ENCODE results near the gene THOC5.

THOC5 gene

DNA sequence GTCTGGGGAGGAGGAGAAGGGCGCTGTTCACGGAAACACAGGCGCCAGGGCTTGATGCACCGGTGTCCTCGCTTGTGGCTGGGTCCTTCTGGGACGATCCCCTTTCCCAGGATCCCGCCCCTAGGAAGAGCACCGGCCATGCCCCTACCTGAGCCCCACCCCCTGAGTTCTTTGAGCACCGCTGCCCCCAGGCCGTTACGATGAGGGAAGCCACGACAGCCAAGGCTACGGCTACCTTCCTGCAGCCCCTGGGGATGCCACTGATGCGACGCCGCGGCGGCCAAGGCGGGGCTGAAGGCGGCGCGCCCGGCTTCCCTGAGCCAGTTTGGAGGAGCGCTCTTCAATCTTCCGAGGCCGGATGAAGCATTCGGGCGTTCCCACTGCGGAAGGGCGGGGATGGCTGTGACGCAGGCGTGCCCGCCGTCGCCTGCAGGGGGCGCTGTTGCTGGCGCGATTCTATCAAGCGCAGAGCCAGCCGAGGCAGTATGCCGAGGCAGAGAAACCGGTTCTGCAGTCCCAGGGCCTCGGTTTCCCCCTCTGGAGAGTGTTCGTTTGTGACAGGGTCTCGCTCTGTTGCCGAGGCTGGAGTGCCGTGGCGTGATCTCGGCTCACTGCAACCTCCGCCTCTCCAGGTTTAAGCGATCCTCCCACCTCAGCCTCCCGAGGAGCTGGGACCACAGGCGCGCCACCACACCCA lies 83.2 kb downstream of the THOC5 start:
- DNase-seq = no peak

DNA sequence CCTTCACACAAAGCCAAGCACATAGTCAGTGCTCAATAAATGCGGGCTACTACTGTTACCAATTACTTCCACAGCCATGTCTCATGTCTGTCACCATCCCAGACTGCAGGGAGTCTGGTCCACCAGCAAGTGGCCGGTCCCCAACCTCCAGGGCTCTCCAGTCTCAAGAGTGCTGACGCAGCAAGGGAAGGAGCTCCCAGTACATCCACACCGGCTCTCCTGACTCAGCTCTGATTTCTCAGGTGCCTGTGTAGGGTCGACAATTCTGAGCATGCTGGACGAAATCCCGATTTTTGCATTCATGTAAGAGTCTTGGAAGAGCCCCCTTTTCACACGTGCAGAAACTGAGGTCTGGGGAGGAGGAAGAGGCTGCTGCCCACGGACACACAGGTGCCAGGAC lies 83.8 kb downstream of the THOC5 start:
- no peak for DNase-seq

DNA sequence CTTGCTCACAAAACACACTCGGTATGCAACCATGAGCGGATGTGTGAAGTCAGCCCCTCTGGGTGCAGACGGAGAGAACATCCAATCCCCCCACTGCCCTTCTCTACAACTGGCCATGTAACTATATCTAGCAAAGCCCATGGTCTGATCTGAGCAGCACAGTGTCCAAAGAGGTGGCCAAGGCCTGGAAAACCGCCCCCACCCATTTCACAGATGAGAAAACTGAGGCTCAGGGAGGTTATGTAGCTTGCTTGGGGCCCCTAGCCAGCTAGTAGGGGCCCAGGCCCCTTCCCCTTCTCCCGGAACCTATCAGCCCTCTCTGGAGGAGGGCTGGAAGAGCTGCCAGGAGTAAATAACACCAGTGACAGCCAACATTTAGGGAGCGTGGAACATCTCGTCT lies 89.0 kb downstream of the THOC5 start:
- DNase-seq = no peak

DNA sequence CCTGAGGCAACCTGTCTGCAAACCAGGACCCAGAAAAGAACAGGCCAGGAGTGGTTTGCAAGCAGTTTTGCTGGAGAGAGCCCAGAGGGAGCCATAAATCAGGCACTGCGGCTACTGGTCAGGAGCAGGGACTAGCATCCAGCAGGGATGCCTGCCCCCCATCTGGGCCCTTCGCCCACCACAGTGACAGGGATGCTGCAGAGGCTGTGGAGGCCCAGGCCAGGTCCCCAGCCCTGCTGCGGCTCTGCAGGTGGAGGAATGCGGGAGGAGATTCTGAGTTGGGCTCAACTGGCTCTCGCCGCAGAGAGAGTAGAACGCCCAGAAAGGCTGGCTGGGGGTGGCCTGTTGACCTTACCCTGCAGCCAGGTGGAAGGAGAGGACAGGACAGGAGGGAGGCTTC lies 89.9 kb downstream of the THOC5 start:
- no peak for DNase-seq

DNA sequence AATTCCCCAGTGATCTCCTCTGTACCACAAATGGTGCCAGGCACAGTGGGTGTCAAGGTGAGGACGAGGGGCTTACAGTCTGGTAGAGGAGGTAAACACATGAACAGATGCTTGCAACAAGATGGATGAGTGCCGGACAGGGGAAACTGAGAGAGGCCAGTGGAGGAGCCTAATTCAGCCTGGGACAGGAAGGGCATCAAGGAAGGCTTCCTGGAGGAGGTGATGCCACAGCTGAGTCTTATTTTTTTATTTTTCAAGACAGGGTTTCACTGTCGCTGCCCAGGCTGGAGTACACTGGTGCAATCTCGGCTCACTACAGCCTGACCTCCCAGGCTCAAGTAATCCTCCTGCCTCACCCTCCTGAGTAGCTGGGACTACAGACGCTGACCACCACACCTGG lies 92.3 kb downstream of the THOC5 start:
- DNase-seq = no peak

GRCh38 chr22:29459773-29460172 lies 93.8 kb downstream of the THOC5 start:
- no peak for DNase-seq

- DNase-seq = no peak
Measured at GRCh38 chr22:29458551-29458950, 95.0 kb downstream of the THOC5 start.

DNA sequence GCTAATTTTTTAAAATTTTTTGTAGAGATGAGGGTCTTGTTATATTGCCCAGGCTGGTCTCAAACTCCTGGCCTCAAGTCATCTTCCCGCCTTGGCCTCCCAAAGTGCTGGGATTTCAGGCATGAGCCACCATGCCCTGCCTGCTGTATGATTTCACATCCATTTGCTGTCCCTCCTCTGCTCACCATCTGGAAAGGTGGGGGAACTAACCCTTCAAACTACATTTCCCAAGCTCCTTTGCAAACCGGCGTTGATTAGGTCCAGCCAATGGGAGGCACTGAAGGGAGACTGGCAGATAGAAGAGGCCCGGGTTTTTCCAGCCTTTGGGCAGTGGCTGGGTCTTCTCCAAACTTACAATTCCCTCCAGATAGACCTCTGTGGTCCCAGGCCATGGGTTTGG lies 95.8 kb downstream of the THOC5 start:
- DNase-seq = no peak

DNA sequence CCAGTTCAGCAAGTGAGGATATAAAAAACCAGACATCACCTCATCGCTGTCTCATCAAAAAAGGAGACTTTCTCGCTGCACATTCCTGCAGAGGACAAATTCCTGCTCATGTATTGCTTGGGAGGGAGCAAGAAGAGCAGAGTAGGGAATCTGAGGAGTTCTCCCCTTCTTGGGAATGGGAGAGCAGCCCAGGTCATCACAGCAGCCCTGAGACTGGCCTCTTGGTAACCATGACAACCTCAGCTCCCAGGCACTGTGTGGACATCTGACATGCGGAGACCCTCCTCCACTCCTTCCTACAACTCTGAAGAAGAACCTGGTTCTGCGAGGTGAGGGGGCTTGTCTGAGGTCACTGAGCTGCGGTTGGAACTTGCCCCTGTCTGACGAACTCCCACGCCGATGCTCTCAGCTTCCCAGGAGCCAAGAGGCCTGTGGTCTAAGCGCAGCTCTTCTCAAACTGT lies 97.3 kb downstream of the THOC5 start:
- DNase-seq = no peak
